Kasumi-1 (cell line): Measurements from ENCODE around the gene VEZT.
A peak's percentile ranks its signal among the peaks of the same experiment; 100 is the strongest.

Experiments used
- DNase-seq, 2 experiments: peaks; one replicate each; lab custom pipeline; 2025; lab: John Stamatoyannopoulos, UW

The VEZT gene

GRCh38 chr12:95200128-95200894, 17.3 kb upstream of the VEZT start:
- no peak for DNase-seq

GRCh38 chr12:95201056-95201670, 16.4 kb upstream of the VEZT start:
- DNase-seq = no peak

GRCh38 chr12:95202691-95203486, 14.7 kb upstream of the VEZT start:
- peak; percentile 26 to 45 for DNase-seq

- no peak for DNase-seq
Observed at GRCh38 chr12:95203487-95204030, 14.0 kb upstream of the VEZT start.

- DNase-seq = peak; percentile 37 to 38
Observed at GRCh38 chr12:95204141-95204866, 13.3 kb upstream of the VEZT start.

- DNase-seq = no peak
Observed at GRCh38 chr12:95205016-95205624, 12.5 kb upstream of the VEZT start.

- no peak for DNase-seq
Observed at GRCh38 chr12:95205685-95206084, 11.9 kb upstream of the VEZT start.

- no peak for DNase-seq
Observed at GRCh38 chr12:95206916-95207315, 10.7 kb upstream of the VEZT start.

GRCh38 chr12:95207407-95207806, 10.2 kb upstream of the VEZT start:
- no peak for DNase-seq

- DNase-seq = no peak
Observed at GRCh38 chr12:95208678-95209077, 8.9 kb upstream of the VEZT start.

- DNase-seq = no peak
Observed at GRCh38 chr12:95212586-95212985, 5.0 kb upstream of the VEZT start.

- DNase-seq = no peak
Observed at GRCh38 chr12:95213119-95213518, 4.5 kb upstream of the VEZT start.

GRCh38 chr12:95213928-95214327, 3.7 kb upstream of the VEZT start:
- DNase-seq = no peak

- DNase-seq = no peak
Observed at GRCh38 chr12:95214466-95214865, 3.1 kb upstream of the VEZT start.

GRCh38 chr12:95215949-95216348, 1.7 kb upstream of the VEZT start:
- DNase-seq = peak; percentile 56 to 71

- peak in 1 of 2 experiments; percentile 10 for DNase-seq
Observed at GRCh38 chr12:95216711-95217376, 763 bp upstream of the VEZT start.

- DNase-seq = peak; percentile 47 to 56
Observed at GRCh38 chr12:95218150-95219133, 835 bp downstream of the VEZT start.

GRCh38 chr12:95220190-95220589, 2.6 kb downstream of the VEZT start:
- no peak for DNase-seq

GRCh38 chr12:95220726-95221125, 3.1 kb downstream of the VEZT start:
- no peak for DNase-seq
